GM19099 (cell line): Measurements from ENCODE around the gene NCAM1.

Source experiments
- POLR2A ChIP-seq: IDR thresholded peaks from 3 replicates; pipeline ENCODE4 v1.6.1; 2011; ENCODE audit warnings: low read depth; ENCODE audit not compliant: insufficient read length; ENCODE audit errors: extremely low read depth

Gene NCAM1

GRCh38 chr11:113245216-113245615 is 284.0 kb downstream of the NCAM1 start:
- TF ChIP-seq POLR2A = no peak

- no peak for TF ChIP-seq POLR2A
Measured at GRCh38 chr11:113247221-113247620, 286.0 kb downstream of the NCAM1 start.

- no peak for TF ChIP-seq POLR2A
Measured at GRCh38 chr11:113247966-113248365, 286.7 kb downstream of the NCAM1 start.

- no peak for TF ChIP-seq POLR2A
Measured at GRCh38 chr11:113248702-113249490, 287.7 kb downstream of the NCAM1 start.

- TF ChIP-seq POLR2A = no peak
Measured at GRCh38 chr11:113249491-113249763, 288.2 kb downstream of the NCAM1 start.

- no peak for TF ChIP-seq POLR2A
Measured at GRCh38 chr11:113249786-113250185, 288.6 kb downstream of the NCAM1 start.

GRCh38 chr11:113251281-113251680 is 290.1 kb downstream of the NCAM1 start:
- TF ChIP-seq POLR2A = no peak

- no peak for TF ChIP-seq POLR2A
Measured at GRCh38 chr11:113253406-113253805, 292.2 kb downstream of the NCAM1 start.

GRCh38 chr11:113255096-113255495 is 293.9 kb downstream of the NCAM1 start:
- TF ChIP-seq POLR2A = no peak

GRCh38 chr11:113255741-113256140 is 294.5 kb downstream of the NCAM1 start:
- TF ChIP-seq POLR2A = no peak

- no peak for TF ChIP-seq POLR2A
Measured at GRCh38 chr11:113256431-113257202, 295.4 kb downstream of the NCAM1 start.

GRCh38 chr11:113260096-113260425 is 298.8 kb downstream of the NCAM1 start:
- TF ChIP-seq POLR2A = no peak

GRCh38 chr11:113260541-113260940 is 299.3 kb downstream of the NCAM1 start:
- TF ChIP-seq POLR2A = no peak

GRCh38 chr11:113261709-113262475 is 300.7 kb downstream of the NCAM1 start:
- TF ChIP-seq POLR2A = no peak

GRCh38 chr11:113262594-113262993 is 301.4 kb downstream of the NCAM1 start:
- TF ChIP-seq POLR2A = no peak

GRCh38 chr11:113263458-113264259 is 302.4 kb downstream of the NCAM1 start:
- no peak for TF ChIP-seq POLR2A

- TF ChIP-seq POLR2A = no peak
Measured at GRCh38 chr11:113265362-113265761, 304.1 kb downstream of the NCAM1 start.
